Esophagus muscularis mucosa (tissue), 4 donors: Measurements from ENCODE around the gene BMI1. TPM values are rescaled to one million over a fixed set of nuclear protein-coding genes. Genes with fewer than 3 reads are reported as not detected.
"Not testable (repeated sequence)": the region's sequence is repeated elsewhere in the genome, so short reads cannot be mapped to it uniquely, and the experiment has no call there.

Experiments
- DNase-seq: peaks from one replicate; pipeline ENCODE4 v3.0.0-alpha.2; 2017; ENCODE audit errors: extremely low spot score
- H3K27ac ChIP-seq, 4 donors: fragments of 200-600 bp; sonication (generic); replicated peaks in 1 of 4; 1 replicate in 3 of 4; 2 replicates in 1 of 4; pipeline ENCODE4 v1.5.1; 2016 to 2019; ENCODE audit warnings: mild to moderate bottlenecking in 1 of 4
- H3K27me3 ChIP-seq, 4 donors: fragments of 200-600 bp; sonication (generic); one replicate each; pipeline versions ENCODE4 v1.5.1 to v1.6.0; 2016 to 2019
- H3K36me3 ChIP-seq, 4 donors: fragments of 200-600 bp; sonication (generic); one replicate each; pipeline ENCODE4 v1.5.1; 2016 to 2019
- H3K4me1 ChIP-seq, 4 donors: fragments of 200-600 bp; sonication (generic); one replicate each; pipeline ENCODE4 v1.5.1; 2016 to 2019
- H3K4me3 ChIP-seq, 4 donors: fragments of 200-600 bp; sonication (generic); 1 replicate in 2 of 4; 2 replicates in 2 of 4; pipeline ENCODE4 v1.5.1; 2016 to 2019; ENCODE audit warnings: mild to moderate bottlenecking in 4 of 4, moderate library complexity in 1 of 4
- H3K9me3 ChIP-seq, 4 donors: fragments of 200-600 bp; sonication (generic); 1 replicate in 3 of 4; 2 replicates in 1 of 4; pipeline ENCODE4 v1.5.1; 2016 to 2019
- CTCF ChIP-seq, 3 experiments: fragments of 200-600 bp in 2 of 3; fragments of 450-650 bp in 1 of 3; sonication (generic) in 2 of 3; IDR thresholded peaks; one replicate each; pipeline ENCODE4 v1.5.1; 2017 to 2019; ENCODE audit warnings: antibody characterized with exemption in 3 of 3, mild to moderate bottlenecking in 2 of 3, moderate library complexity in 1 of 3
- EP300 ChIP-seq: sonication (generic); formaldehyde crosslinking; IDR thresholded peaks from one replicate; pipeline ENCODE4 v1.6.1; 2017; ENCODE audit warnings: antibody characterized with exemption
- POLR2A ChIP-seq: fragments of 450-650 bp; IDR thresholded peaks from one replicate; pipeline ENCODE4 v1.6.1; 2017; ENCODE audit warnings: antibody characterized with exemption, moderate library complexity, mild to moderate bottlenecking, low read depth
- POLR2AphosphoS5 ChIP-seq, 2 donors: sonication (generic); formaldehyde crosslinking; IDR thresholded peaks; one replicate each; pipeline ENCODE4 v1.6.1; 2017; ENCODE audit warnings: antibody characterized with exemption in 2 of 2
- whole genome bisulfite sequencing: methylation state at CpG from one replicate; pipeline ENCODE4 v1.1.5; 2018; 5-methylcytosine and 5-hydroxymethylcytosine counted together
- intact Hi-C: fragments of 100-400 bp; cut with DNase I; formaldehyde crosslinking; loops from one replicate; pipeline ENCODE4 v1.15.1; 2023
- total RNA-seq, 4 donors: library from RNA; depleted of rRNA; stranded (reverse); fragments of >200 nt; gene quantifications; one replicate each; pipeline versions ENCODE4 v1.1.0 to v1.2.1, GENCODE V29; 2016

BMI1 gene
- total RNA-seq, 4 donors from 2014 or later: 74.4 to 106 (median 89.4) TPM

DNA sequence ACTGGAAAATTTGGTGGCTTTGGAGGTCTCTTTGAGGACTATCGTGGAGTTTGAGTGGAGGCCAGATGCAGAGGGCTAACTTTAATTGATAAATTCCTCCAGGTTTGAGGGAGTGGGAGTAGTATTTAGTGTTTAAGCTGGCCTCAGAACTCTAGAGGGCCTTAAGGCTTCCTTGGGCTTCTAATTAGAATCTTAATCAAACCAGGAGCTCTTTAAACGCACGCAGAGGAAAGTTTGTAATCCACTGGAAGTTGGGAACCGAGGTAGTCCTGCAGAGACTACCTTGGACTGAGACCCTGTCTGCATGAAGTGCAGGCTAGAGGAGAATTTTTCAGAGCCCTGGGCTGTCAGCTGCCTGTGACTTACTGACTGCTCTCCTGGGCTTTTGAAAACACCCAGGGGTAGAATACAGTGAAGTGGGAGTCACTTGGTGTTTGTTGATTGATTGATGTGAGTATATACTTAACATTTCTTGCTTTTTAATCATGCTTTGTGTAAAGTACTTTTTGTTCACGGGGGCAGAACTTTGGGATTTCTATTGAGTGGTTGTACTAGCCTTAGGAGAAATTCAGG is 30.3 kb downstream of the BMI1 start:
- DNase-seq: no peak
- Histone ChIP-seq H3K27me3 (peaks cover 0 to 24% (median 9%) of the 10 kb centered on the region in 4 donors), H3K4me3 (no peak overlapping the region), H3K27ac (no peak overlapping the region), H3K9me3 (no peaks in the 10 kb centered on the region), H3K36me3 (no peaks in the 10 kb centered on the region), H3K4me1 (no peaks in the 10 kb centered on the region)
- WGBS: 90% methylated on average over 5 of the region's 5 CpGs
- intact Hi-C loops: no loop called here
- TF ChIP-seq CTCF (IDR thresholded peaks at IDR 0.05) (no peak), POLR2AphosphoS5 (IDR thresholded peaks at IDR 0.05) (no peak), POLR2A (no peak), EP300 (no peak)

DNA sequence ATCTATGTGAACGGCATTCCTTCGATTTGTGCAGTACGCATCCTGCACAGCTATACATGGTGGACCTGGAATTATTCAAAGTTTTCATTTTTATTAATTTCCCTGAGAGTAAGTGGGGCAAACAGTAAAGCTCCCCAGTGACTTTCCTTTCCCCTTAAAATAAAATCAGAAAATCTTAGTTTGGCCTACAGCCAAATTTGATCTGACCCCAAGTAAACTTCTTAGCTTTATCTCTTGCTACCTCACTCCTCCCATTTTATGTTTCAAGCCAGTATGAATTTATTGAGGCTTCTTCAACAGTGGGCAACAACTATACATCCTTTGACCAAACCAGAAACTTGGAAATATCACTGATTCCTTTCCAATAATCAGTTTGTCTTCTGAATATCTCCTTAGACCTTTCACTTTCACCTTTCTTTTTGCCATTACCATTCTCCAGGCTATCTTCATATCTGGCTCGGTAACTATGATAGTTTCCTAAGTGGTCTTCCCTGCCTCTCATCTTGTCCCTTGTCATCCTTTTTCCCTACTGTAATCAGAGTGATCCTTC is 35.5 kb downstream of the BMI1 start:
- TF ChIP-seq CTCF (IDR thresholded peaks at IDR 0.05) (no peak), POLR2A (no peak), POLR2AphosphoS5 (IDR thresholded peaks at IDR 0.05) (no peak), EP300 (no peak)
- Histone ChIP-seq H3K9me3 (no peaks in the 10 kb centered on the region), H3K36me3 (no peaks in the 10 kb centered on the region), H3K27me3 (peaks cover 0 to 2% (median 0%) of the 10 kb centered on the region in 4 donors), H3K27ac (no peak overlapping the region), H3K4me1 (no peaks in the 10 kb centered on the region), H3K4me3 (no peak overlapping the region)
- intact Hi-C loops: no loop called here
- no peak for DNase-seq
- 93% methylated on average over 4 of the region's 4 CpGs for WGBS

DNA sequence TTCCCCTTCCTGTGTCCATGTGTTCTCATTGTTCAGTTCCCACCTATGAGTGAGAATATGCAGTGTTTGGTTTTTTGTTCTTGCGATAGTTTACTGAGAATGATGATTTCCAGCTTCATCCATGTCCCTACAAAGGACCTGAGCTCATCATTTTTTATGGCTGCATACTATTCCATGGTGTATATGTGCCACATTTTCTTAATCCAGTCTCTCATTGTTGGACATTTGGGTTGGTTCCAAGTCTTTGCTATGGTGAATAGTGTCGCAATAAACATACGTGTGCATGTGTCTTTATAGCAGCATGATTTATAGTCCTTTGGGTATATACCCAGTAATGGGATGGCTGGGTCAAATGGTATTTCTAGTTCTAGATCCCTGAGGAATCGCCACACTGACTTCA is 36.9 kb downstream of the BMI1 start:
- H3K4me3 ChIP-seq, H3K27me3 ChIP-seq, H3K4me1 ChIP-seq, DNase-seq, intact Hi-C loops, H3K9me3 ChIP-seq, H3K36me3 ChIP-seq, H3K27ac ChIP-seq: not testable (repeated sequence)
- WGBS: 100% methylated on average over 3 of the region's 4 CpGs

DNA sequence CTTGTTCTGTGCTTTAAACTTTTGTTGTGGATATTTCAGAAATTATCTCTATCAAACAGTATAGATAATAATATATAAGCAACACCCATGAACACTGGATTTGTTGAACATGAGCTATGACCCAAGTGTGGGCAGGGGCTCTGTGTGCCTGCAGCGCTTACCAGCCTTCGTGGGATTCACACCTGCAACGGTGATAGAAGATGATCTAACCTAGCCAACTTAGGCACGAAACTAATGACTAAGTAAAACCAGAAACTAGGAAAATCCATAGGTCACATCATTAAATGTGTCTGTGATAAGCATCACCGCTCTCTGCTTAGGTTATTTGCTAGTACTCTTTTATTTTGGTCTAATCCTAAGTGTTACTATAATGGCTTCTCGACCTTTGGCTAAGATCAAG is 42.4 kb downstream of the BMI1 start:
- intact Hi-C loops: no loop called here
- 89% methylated on average over 6 of the region's 6 CpGs for WGBS

More for the DNA sequence above, 42.4 kb downstream of the BMI1 start:
- Histone ChIP-seq H3K9me3 (no peaks in the 10 kb centered on the region), H3K36me3 (no peaks in the 10 kb centered on the region), H3K27me3 (peaks cover 0 to 9% (median 0%) of the 10 kb centered on the region in 4 donors), H3K4me3 (no peak overlapping the region), H3K4me1 (no peaks in the 10 kb centered on the region), H3K27ac (no peak overlapping the region)
- TF ChIP-seq POLR2AphosphoS5 (IDR thresholded peaks at IDR 0.05) (no peak), POLR2A (no peak), CTCF (IDR thresholded peaks at IDR 0.05) (no peak), EP300 (no peak)
- DNase-seq: no peak
